ENCODE results near the gene RAP2A. TPM values are rescaled to one million over a fixed set of nuclear protein-coding genes. Genes with fewer than 3 reads are reported as not detected.

The RAP2A gene
- total and polyA plus RNA-seq, 9 of the 15 experiments (the other 6 are each of a cell fraction or from before 2014, with no cell fraction given), result 1.8 to 11.7 (median 5.6) TPM

DNA sequence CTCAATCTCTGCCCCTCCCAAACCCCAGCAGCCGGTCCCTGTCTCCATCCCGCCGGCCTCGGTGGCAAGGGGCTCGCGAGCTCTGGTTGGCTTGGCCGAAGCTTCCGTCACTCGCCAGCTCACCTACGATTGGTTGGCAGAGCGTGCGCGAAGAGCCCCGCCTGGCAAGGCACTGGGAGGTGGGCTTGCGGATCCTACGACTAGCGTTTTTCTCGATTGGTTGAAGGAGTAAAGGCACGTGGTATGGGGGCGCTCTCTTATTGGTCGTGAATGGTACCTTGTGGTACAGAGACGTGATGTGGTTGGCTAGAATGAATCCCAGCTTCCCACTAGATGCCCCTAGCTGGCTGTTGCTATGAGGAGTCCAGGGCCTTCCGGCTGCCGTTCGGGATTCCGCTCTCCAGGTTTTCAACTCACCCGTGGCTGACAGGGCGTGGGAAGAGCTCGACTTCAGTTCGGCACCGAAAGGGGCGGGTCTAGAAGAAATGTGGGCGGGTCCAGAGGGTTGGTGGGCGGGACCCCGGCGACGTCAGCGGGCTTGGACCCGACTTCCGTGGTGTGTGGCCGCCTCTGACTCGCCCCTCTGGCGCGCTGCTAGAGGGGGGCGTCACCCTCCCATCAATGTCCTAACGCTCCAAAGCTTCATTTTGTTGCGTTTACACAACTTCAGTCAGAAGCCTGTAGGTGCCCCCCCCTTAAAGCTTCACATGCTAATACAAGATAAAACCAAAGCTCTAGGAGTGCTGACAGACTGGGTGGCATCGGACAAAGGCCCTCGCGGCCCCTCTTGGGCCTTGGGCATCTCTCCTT is 847 bp upstream of the RAP2A start (continued):
- peak; percentile 61 for TF ChIP-seq ATF7 (IDR thresholded peaks at IDR 0.05)
- TF ChIP-seq SUPT5H (IDR thresholded peaks at IDR 0.05), result peak; percentile 64
- no peak for TF ChIP-seq ZNF12 (CRISPR knock-in tag; IDR thresholded peaks at IDR 0.05)
- peak; percentile 68 for TF ChIP-seq GABPB1 (CRISPR knock-in tag; IDR thresholded peaks at IDR 0.05)
- TF ChIP-seq NFRKB (IDR thresholded peaks at IDR 0.05; ENCODE audit: low read depth), result peak; percentile 50; the same call in 1 of the 2 replicates
- TF ChIP-seq CHD1 (IDR thresholded peaks at IDR 0.05; ENCODE audit: low read length), result no peak
- peak; percentile 12; the same call in 1 of the 2 replicates for TF ChIP-seq MYC (IDR thresholded peaks at IDR 0.05; ENCODE audit: low read depth, low read length)
- no peak for TF ChIP-seq MYC (CRISPR knock-in tag; IDR thresholded peaks at IDR 0.05; ENCODE audit: borderline replicate concordance, low read depth)
- TF ChIP-seq EGR1 (conservative IDR thresholded peaks at IDR 0.05), result peak; percentile 58
- TF ChIP-seq, protein P1, sequence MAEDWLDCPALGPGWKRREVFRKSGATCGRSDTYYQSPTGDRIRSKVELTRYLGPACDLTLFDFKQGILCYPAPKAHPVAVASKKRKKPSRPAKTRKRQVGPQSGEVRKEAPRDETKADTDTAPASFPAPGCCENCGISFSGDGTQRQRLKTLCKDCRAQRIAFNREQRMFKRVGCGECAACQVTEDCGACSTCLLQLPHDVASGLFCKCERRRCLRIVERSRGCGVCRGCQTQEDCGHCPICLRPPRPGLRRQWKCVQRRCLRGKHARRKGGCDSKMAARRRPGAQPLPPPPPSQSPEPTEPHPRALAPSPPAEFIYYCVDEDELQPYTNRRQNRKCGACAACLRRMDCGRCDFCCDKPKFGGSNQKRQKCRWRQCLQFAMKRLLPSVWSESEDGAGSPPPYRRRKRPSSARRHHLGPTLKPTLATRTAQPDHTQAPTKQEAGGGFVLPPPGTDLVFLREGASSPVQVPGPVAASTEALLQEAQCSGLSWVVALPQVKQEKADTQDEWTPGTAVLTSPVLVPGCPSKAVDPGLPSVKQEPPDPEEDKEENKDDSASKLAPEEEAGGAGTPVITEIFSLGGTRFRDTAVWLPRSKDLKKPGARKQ (CRISPR knock-in tag; IDR thresholded peaks at IDR 0.05), result 0 out of 2 replicates have a peak, but pooled peaks have one; percentile 21
- 0 out of 2 replicates have a peak, but pooled peaks have one; percentile 21 for TF ChIP-seq MTA3 (IDR thresholded peaks at IDR 0.05; ENCODE audit: borderline replicate concordance)
- TF ChIP-seq, protein P2, sequence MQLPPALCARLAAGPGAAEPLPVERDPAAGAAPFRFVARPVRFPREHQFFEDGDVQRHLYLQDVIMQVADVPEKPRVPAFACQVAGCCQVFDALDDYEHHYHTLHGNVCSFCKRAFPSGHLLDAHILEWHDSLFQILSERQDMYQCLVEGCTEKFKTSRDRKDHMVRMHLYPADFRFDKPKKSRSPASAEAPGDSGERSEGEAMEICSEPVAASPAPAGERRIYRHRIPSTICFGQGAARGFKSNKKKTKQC (CRISPR knock-in tag; IDR thresholded peaks at IDR 0.05), result 0 out of 2 replicates have a peak, but pooled peaks have one; percentile 34
- peak; percentile 19 for TF ChIP-seq RBBP5 (IDR thresholded peaks at IDR 0.05; ENCODE audit: borderline replicate concordance, insufficient read depth, low read length, poor library complexity, severe bottlenecking)
- peak; percentile 36; the same call in 1 of the 2 replicates for TF ChIP-seq L3MBTL2 (IDR thresholded peaks at IDR 0.05)
- TF ChIP-seq GABPA (tag; conservative IDR thresholded peaks at IDR 0.05; ENCODE audit: low read depth), result peak; percentile 62
- 0 out of 2 replicates have a peak, but pooled peaks have one; percentile 17 for TF ChIP-seq E2F3 (CRISPR knock-in tag; IDR thresholded peaks at IDR 0.05)
